ENCODE data around the gene GPBP1L1.
A peak's percentile ranks its signal among the peaks of the same experiment; 100 is the strongest.

GPBP1L1 gene

DNA sequence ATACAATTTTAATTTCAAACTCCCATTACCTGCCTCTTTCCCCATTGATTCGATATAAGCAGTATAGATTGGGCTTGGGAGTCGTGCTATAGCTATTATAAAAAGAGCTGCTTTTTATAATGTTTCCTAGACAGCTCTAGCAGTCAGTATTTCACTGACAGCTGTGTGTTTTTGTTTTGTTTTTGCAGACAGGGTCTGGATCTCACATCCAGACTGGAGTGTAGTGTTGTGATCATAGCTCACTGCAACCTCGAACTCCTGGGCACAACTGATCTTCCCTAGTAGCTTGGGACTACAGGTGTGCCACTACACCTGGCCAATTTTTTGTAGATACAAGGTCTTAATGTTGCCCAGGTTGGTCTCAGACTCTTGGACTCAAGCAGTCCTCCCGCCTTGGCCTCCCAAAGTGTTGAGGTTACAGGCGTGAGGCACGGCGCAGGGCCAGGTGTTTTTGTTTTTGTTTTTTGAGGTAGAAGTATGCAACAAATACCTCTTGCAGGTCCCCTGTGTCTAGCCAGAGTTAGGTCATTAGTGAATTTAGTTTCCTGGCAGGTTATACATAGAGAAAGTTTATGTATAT is 100.7 kb downstream of the GPBP1L1 start:
- no peak for DNase-seq

DNA sequence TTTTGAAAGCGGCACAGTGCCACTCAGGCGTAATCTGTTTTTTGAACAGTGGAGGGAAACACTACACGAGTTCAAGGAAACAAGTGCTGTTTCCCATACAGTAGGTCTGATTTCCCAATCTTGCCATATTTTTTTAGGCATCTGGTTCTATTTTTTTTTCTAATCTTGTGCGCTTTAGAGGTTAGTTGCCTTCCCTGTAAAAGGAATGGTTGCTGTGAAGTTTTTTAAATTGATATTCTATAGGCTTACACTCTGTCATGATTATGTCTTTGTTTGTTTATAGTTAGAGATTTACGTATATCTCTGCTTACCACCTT is 101.3 kb downstream of the GPBP1L1 start:
- peak in 1 of 2 donors; percentile 33 for DNase-seq

DNA sequence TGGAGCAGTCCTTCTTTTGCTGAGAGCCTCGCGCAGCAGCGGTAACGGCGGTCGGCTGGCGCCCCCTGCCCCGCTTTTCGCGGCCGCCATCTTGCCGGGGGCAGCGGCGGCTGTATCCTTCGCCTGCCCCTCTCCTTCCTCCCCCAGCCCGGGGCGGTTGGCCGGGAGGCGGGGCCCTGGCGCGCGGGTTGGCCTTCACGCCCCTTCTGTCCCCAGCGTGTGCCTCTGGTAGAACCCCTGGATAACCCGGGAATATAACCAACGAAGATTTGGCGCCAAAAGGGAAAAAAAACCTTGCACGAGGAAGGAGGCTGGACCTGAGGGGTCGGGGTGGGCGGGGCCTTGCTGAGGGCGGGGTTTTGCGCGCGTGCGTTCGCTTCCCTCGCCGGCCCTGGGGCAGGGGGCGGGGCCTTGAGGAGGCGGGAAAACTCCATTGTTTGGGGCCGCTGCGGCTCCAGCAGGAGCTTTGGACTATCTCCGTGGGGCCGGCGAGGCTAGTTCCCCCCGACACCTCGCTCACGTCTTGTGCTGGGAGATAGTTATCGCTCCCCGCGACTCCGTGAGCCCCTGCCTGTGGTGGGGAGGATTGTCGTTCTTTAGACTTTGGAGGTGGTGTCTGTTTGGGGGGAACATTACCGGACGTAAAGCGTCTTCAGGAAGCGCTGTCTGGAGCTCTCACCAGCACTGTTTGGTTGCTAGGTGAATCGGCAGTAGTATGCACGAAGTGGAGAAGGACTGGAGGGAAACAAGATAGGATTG is 101.8 kb downstream of the GPBP1L1 start:
- peak; percentile 68 to 80 for DNase-seq

DNA sequence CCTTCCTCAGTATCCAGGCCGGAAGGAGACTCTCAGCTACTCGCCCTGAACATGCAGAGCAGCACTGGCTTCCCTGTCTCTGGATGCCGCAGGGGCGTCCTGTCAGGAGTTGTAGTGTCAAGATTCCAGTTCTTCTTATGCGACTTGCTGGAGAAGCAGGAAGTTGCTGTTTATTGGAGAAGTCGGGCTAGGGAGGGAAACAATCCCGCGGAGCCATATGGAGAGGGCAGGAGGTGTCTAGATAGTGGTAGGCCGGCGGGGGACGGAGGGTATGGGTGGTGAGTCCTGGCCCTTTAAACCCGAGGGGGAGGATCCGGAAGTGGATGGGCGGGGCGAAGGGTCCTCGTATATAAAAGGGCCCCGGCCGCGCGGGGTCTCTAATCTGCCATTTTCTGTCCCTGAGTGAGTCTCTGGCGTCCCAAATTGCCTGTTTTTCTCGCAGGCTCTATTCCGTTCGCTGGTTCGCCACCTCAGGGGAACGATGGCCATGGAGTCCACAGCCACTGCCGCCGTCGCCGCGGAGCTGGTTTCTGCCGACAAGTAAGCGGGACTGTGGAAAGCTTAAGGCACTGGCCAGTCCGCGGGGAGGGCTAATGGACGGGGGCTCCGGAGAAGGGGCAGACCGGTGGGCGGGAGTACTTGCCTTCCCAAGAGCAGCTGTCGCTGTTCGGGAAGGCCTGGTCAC is 102.5 kb downstream of the GPBP1L1 start, which contains the start of gene NASP:
Gene NASP (plus strand): TSS at position 376 of the 685 bp plus-strand sequence. CDS start 106 bp downstream, at position 482.
- peak; percentile 75 to 87 for DNase-seq

DNA sequence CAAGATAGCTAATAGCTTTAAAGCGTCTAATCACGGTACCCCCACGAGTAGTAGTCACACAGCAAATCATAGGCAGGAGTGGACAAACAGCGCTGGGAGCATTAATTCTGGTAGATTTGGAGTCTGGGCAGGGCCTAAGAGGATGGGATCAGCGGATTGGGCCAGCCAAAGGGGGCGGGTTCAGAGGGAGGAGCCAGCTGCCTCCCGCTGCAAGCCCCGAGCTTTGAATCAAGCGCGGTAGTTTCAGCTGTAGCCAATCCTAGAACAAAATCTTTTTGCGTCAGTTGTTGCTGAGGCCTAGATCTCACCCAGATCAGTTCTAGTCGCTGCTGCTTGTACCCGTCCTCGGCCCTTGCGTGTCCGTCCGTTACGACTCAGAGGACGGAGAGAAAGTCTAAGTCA is 103.1 kb downstream of the GPBP1L1 start:
- peak; percentile 91 to 99 for DNase-seq

Measured in hippocampal formation (tissue), 2 donors.